ENCODE results near the gene NKIRAS1. TPM values are rescaled to one million over a fixed set of nuclear protein-coding genes. Genes with fewer than 3 reads are reported as not detected.

Gene NKIRAS1
- total and polyA plus RNA-seq, 2 experiments from 2014 or later: 9.2 to 9.7 TPM

GRCh38 chr3:23953523-23953922, 36.7 kb upstream of the NKIRAS1 start:
- no peaks in the 10 kb centered on the region for H3K27me3 Mint-ChIP-seq (ENCODE audit: insufficient read depth, low read depth, poor library complexity)
- H3K79me2 ChIP-seq (replicated peaks; ENCODE audit: insufficient read depth): peaks cover 93% of the 10 kb centered on the region
- H3K4me3 ChIP-seq: no peak overlapping the region
- ATAC-seq (no peak), DNase-seq (ENCODE audit: low spot score) (no peak)
- no peak overlapping the region for H3K27ac ChIP-seq (ENCODE audit: low read depth)
- no peak overlapping the region for H3K27ac Mint-ChIP-seq
- H3K4me1 Mint-ChIP-seq: peaks cover 16% of the 10 kb centered on the region; the same call in 2 of the 3 replicates
- no peak overlapping the region for H3K4me3 Mint-ChIP-seq
- no peaks in the 10 kb centered on the region for H3K36me3 ChIP-seq (ENCODE audit: insufficient read depth)
- no peaks in the 10 kb centered on the region for H3K27me3 ChIP-seq (ENCODE audit: insufficient read depth)
- TF ChIP-seq ETS1 (IDR thresholded peaks at IDR 0.05) (no peak), EZH2phosphoT487 (IDR thresholded peaks at IDR 0.05; ENCODE audit: unreplicated experiment) (no peak), ZNF331 (CRISPR knock-in tag; IDR thresholded peaks at IDR 0.05; ENCODE audit: low read depth) (no peak), STAT1 (IDR thresholded peaks at IDR 0.05; ENCODE audit: unreplicated experiment) (no peak), REST (IDR thresholded peaks at IDR 0.05; ENCODE audit: unreplicated experiment) (no peak), NANOG (IDR thresholded peaks at IDR 0.05; ENCODE audit: borderline replicate concordance) (no peak), CREB1 (CRISPR knock-in tag; IDR thresholded peaks at IDR 0.05; ENCODE audit: low read depth) (no peak), EZH2 (IDR thresholded peaks at IDR 0.05; ENCODE audit: low read depth, unreplicated experiment) (no peak), ZNF114 (CRISPR knock-in tag; IDR thresholded peaks at IDR 0.05) (no peak), JUNB (IDR thresholded peaks at IDR 0.05; ENCODE audit: unreplicated experiment) (no peak), CTCF (conservative IDR thresholded peaks at IDR 0.05; ENCODE audit: low read depth in 2 of 2) (no peak)
- peaks cover 25% of the 10 kb centered on the region for H3K36me3 Mint-ChIP-seq (ENCODE audit: low read depth)
- H3K9me3 Mint-ChIP-seq: no peaks in the 10 kb centered on the region
- no peaks in the 10 kb centered on the region for H3K9me2 ChIP-seq (ENCODE audit: insufficient read depth)
- no peak overlapping the region for H3K4me2 ChIP-seq
- H3F3A ChIP-seq (replicated peaks; ENCODE audit: low read depth): no peaks in the 10 kb centered on the region
- H4K20me1 ChIP-seq (replicated peaks; ENCODE audit: insufficient read depth): peaks cover 21% of the 10 kb centered on the region
- no peaks in the 10 kb centered on the region for H3K4me1 ChIP-seq (ENCODE audit: insufficient read depth)
- H2AFZ ChIP-seq: no peak overlapping the region

Data from GM23338 (cell line).